ENCODE results near the gene RFX3. TPM values are rescaled to one million over a fixed set of nuclear protein-coding genes. Genes with fewer than 3 reads are reported as not detected.

RFX3 gene
- total and polyA plus RNA-seq, 2 of the 13 experiments (the other 11 are each of a cell fraction or from before 2014, with no cell fraction given) = 2.7 to 5.3 TPM

- Histone ChIP-seq H3K79me2 (ENCODE audit: insufficient read depth, low read length) (peaks cover 28% of the 10 kb centered on the region), H3K27me3 (ENCODE audit: control insufficient read depth in 1 of 2, insufficient read depth in 2 of 2, low read length in 2 of 2) (no peaks in the 10 kb centered on the region), H3K4me3 (replicated peaks in 1 of 3; ENCODE audit: insufficient read depth in 1 of 3, low read depth in 2 of 3, low read length in 3 of 3) (no peak overlapping the region), H3K9ac (ENCODE audit: insufficient read depth, low read depth, low read length) (no peak overlapping the region), H3K36me3 (replicated peaks in 1 of 2; ENCODE audit: control insufficient read depth in 1 of 2, insufficient read depth in 2 of 2, low read length in 2 of 2) (0 out of 5 replicates have a peak, but pooled peaks cover 0 to 4% of the 10 kb centered on the region in 2 experiments), H3K27ac (ENCODE audit: extremely low read length, insufficient read depth, low read length) (no peak overlapping the region), H2AFZ (ENCODE audit: low read length) (no peak overlapping the region), H4K20me1 (ENCODE audit: insufficient read depth, low read length) (no peaks in the 10 kb centered on the region), H3K4me1 (ENCODE audit: insufficient read depth, low read length) (peaks cover 30% of the 10 kb centered on the region), H3K4me2 (ENCODE audit: low read depth, low read length) (no peak overlapping the region), H3K9me3 (ENCODE audit: low read length) (no peaks in the 10 kb centered on the region)
- DNase-seq (ENCODE audit: low spot score) (no peak), ATAC-seq (no peak), FAIRE-seq (no peak)
- intact Hi-C loops (cut with micrococcal nuclease; ENCODE audit: unreplicated experiment) = no loop called here
- POLR2A ChIA-PET = no interaction called here
- BruUV-seq (replicated peaks) = no TSS peak
- in situ Hi-C loops (cut with HindIII; ENCODE audit: extremely low pct_ligation_motif_present, low pct_unique_long_range_greater_than_20kb) = no loop called here
- TF ChIP-seq PCBP1 (IDR thresholded peaks at IDR 0.05; ENCODE audit: borderline replicate concordance, low read depth, low read length) (0 out of 2 replicates have a peak, but pooled peaks have one; percentile 44), HNRNPK (IDR thresholded peaks at IDR 0.05; ENCODE audit: low read depth, low read length, poor library complexity, severe bottlenecking) (peak; percentile 99), ZNF292 (CRISPR knock-in tag; IDR thresholded peaks at IDR 0.05; ENCODE audit: borderline replicate concordance, low read depth) (no peak)
- CTCF ChIA-PET (ENCODE audit: low intra/inter-chr PET ratio, low total read pairs) = no interaction called here
Measured at GRCh38 chr9:3532158-3532557, 6.4 kb upstream of the RFX3 start.

- Histone ChIP-seq H2AFZ (ENCODE audit: low read length) (no peak overlapping the region), H3K27me3 (ENCODE audit: control insufficient read depth in 1 of 2, insufficient read depth in 2 of 2, low read length in 2 of 2) (no peaks in the 10 kb centered on the region; a peak in 1 of 5 replicates), H3K4me2 (ENCODE audit: low read depth, low read length) (peak overlapping the region; percentile 86), H3K9me3 (ENCODE audit: low read length) (no peaks in the 10 kb centered on the region), H3K4me1 (ENCODE audit: insufficient read depth, low read length) (peaks cover 36% of the 10 kb centered on the region), H3K9ac (ENCODE audit: insufficient read depth, low read depth, low read length) (peak overlapping the region; percentile 100; the same call in 1 of the 2 replicates), H3K27ac (ENCODE audit: extremely low read length, insufficient read depth, low read length) (no peak overlapping the region), H3K4me3 (replicated peaks in 1 of 3; ENCODE audit: insufficient read depth in 1 of 3, low read depth in 2 of 3, low read length in 3 of 3) (peak overlapping the region in 1 of 3 experiments; percentile 99; a peak in 1 of 6 replicates), H4K20me1 (ENCODE audit: insufficient read depth, low read length) (no peaks in the 10 kb centered on the region), H3K79me2 (ENCODE audit: insufficient read depth, low read length) (peaks cover 52% of the 10 kb centered on the region), H3K36me3 (replicated peaks in 1 of 2; ENCODE audit: control insufficient read depth in 1 of 2, insufficient read depth in 2 of 2, low read length in 2 of 2) (0 out of 5 replicates have a peak, but pooled peaks cover 0 to 4% of the 10 kb centered on the region in 2 experiments)
- BruUV-seq (replicated peaks) = no TSS peak
- ATAC-seq (no peak), FAIRE-seq (no peak), DNase-seq (ENCODE audit: low spot score) (no peak)
- 96% methylated on average over 7 of the region's 7 CpGs for WGBS (ENCODE audit: low lambda C conversion rate)
- no peak for TF ChIP-seq CCDC6 (CRISPR knock-in tag; IDR thresholded peaks at IDR 0.05)
- no peak for TF ChIP-seq ZNF337 (CRISPR knock-in tag; IDR thresholded peaks at IDR 0.05; ENCODE audit: borderline replicate concordance, low read depth)
- no peak for TF ChIP-seq ZNF572 (CRISPR knock-in tag; IDR thresholded peaks at IDR 0.05)
- TF ChIP-seq ISX (CRISPR knock-in tag; conservative IDR thresholded peaks at IDR 0.05) = no peak
- TF ChIP-seq ZNF580 (CRISPR knock-in tag; IDR thresholded peaks at IDR 0.05; ENCODE audit: borderline replicate concordance, low read depth) = no peak
- no peak for TF ChIP-seq PHF8 (CRISPR knock-in tag; IDR thresholded peaks at IDR 0.05)
- no peak for TF ChIP-seq THRA (CRISPR knock-in tag; IDR thresholded peaks at IDR 0.05; ENCODE audit: borderline replicate concordance)
- TF ChIP-seq ZNF704 (CRISPR knock-in tag; IDR thresholded peaks at IDR 0.05; ENCODE audit: borderline replicate concordance) = no peak
- TF ChIP-seq DMAP1 (CRISPR knock-in tag; IDR thresholded peaks at IDR 0.05) = no peak
- TF ChIP-seq ZNF552 (CRISPR knock-in tag; IDR thresholded peaks at IDR 0.05; ENCODE audit: borderline replicate concordance) = no peak
- in situ Hi-C loops (cut with HindIII; ENCODE audit: extremely low pct_ligation_motif_present, low pct_unique_long_range_greater_than_20kb) (no loop called here), intact Hi-C loops (cut with micrococcal nuclease; ENCODE audit: unreplicated experiment) (loop anchor here (5.0 to 10.0 kb wide), 2 partner anchors 776 to 1149 kb away; partner anchors contain the start of genes CDC37L1 and GLIS3)
- ChIA-PET POLR2A (no interaction called here), CTCF (ENCODE audit: low intra/inter-chr PET ratio, low total read pairs) (no interaction called here)
Measured at GRCh38 chr9:3528451-3528850, 2.6 kb upstream of the RFX3 start.

Measured in HepG2 (cell line).